Fibroblast of lung (primary cell): ENCODE data around the gene ZNF441. TPM values are rescaled to one million over a fixed set of nuclear protein-coding genes. Genes with fewer than 3 reads are reported as not detected.

ENCODE experiments used
- DNase-seq, 2 donors: peaks; one replicate each; pipeline versions ENCODE4 v3.0.0 to v3.0.0-alpha.2; 2010; ENCODE audit warnings: low read depth in 2 of 2
- H2AFZ ChIP-seq: 2 replicates; pipeline ENCODE4 v1.5.1; 2012; ENCODE audit warnings: low read length, control low read depth, inconsistent platforms
- H3K27ac ChIP-seq: 2 replicates; pipeline ENCODE4 v1.5.1; 2011; ENCODE audit warnings: low read length, control low read depth; ENCODE audit not compliant: insufficient read depth
- H3K27me3 ChIP-seq: 2 replicates; pipeline ENCODE4 v1.5.1; 2011; ENCODE audit warnings: mild to moderate bottlenecking, low read length; ENCODE audit not compliant: control insufficient read depth, insufficient read depth
- H3K36me3 ChIP-seq: 2 replicates; pipeline ENCODE4 v1.5.1; 2011; ENCODE audit warnings: low read length; ENCODE audit not compliant: control insufficient read depth, insufficient read depth
- H3K4me1 ChIP-seq: 2 replicates; pipeline ENCODE4 v1.5.1; 2011; ENCODE audit warnings: low read length; ENCODE audit not compliant: control insufficient read depth, insufficient read depth; ENCODE audit errors: extremely low read depth
- H3K4me2 ChIP-seq: 2 replicates; pipeline ENCODE4 v1.5.1; 2011; ENCODE audit warnings: low read length, control low read depth; ENCODE audit not compliant: insufficient read depth; ENCODE audit errors: extremely low read depth
- H3K4me3 ChIP-seq, 4 experiments: fragments of 200-600 bp in 1 of 4; sonication (generic) in 1 of 4; replicated peaks in 1 of 4; 2 replicates each; pipeline ENCODE4 v1.5.1; 2011 to 2016; ENCODE audit warnings: low read length in 4 of 4, low read depth in 3 of 4, mild to moderate bottlenecking in 3 of 4, control low read depth in 2 of 4, inconsistent platforms in 1 of 4, mixed read lengths in 1 of 4; ENCODE audit not compliant: insufficient read depth in 1 of 4; ENCODE audit errors: control extremely low read depth in 1 of 4
- H3K79me2 ChIP-seq: 2 replicates; pipeline ENCODE4 v1.5.1; 2012; ENCODE audit warnings: mild to moderate bottlenecking, low read length, inconsistent platforms; ENCODE audit not compliant: control insufficient read depth, insufficient read depth
- H3K9ac ChIP-seq: 2 replicates; pipeline ENCODE4 v1.5.1; 2011; ENCODE audit warnings: mild to moderate bottlenecking, low read length, control low read depth; ENCODE audit not compliant: insufficient read depth
- H3K9me3 ChIP-seq: 2 replicates; pipeline ENCODE4 v1.5.1; 2012; ENCODE audit warnings: low read depth, low read length; ENCODE audit not compliant: control insufficient read depth, insufficient read depth
- H4K20me1 ChIP-seq: 2 replicates; pipeline ENCODE4 v1.5.1; 2011; ENCODE audit warnings: low read length; ENCODE audit not compliant: control insufficient read depth, insufficient read depth; ENCODE audit errors: extremely low read depth
- CTCF ChIP-seq, 2 donors: IDR thresholded peaks in 1 of 2; conservative IDR thresholded peaks in 1 of 2; 1 replicate in 1 of 2; 2 replicates in 1 of 2; pipeline ENCODE4 v1.5.1; 2011 to 2012; ENCODE audit warnings: low read length in 2 of 2, control low read depth in 1 of 2, inconsistent platforms in 1 of 2, low read depth in 1 of 2, mild to moderate bottlenecking in 1 of 2
- EZH2 ChIP-seq: IDR thresholded peaks from 2 replicates; pipeline ENCODE4 v1.5.1; 2012; ENCODE audit warnings: low read length, control low read depth, mild to moderate bottlenecking; ENCODE audit errors: missing control alignments
- polyA plus RNA-seq, 2 donors: library from polyadenylated mRNA; depleted of rRNA in 1 of 2; stranded (reverse) in 1 of 2; unstranded in 1 of 2; fragments of >200 nt; gene quantifications; 2 replicates each; pipeline ENCODE4 v1.2.1, GENCODE V29; 2011 to 2012; ENCODE audit warnings: missing spikeins in 1 of 2
- total RNA-seq: library from RNA; depleted of rRNA; stranded (reverse); fragments of >200 nt; gene quantifications from 2 replicates; pipeline ENCODE4 v1.2.1, GENCODE V29; 2014

Gene ZNF441
- total and polyA plus RNA-seq, 2 donors (not counting 1 experiment from before 2014, with no cell fraction given), result 5.4 to 21.1 TPM

DNA sequence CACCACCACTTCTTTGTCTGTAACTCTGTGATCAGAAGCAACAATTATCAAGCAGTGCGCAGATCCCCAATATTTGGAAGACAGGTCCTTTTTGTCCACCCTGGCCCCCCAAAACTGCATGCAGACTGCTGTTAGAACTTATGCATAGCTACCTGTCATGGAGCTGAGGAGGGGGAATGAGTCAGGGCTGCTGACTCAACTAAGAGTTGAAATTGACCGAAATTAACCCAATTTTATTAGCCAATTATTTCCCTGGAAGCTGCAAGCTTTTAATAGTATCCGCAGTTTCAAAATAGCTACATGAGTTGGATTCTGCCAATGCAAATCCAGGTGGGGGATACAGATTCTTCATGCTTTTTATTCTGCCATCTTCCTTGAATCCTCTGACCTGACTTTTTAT, 17.6 kb downstream of the ZNF441 start:
- no peak overlapping the region for H3K4me2 ChIP-seq
- TF ChIP-seq CTCF (conservative IDR thresholded peaks at IDR 0.05 in 1 of 2, IDR thresholded peaks at IDR 0.05 in 1 of 2; ENCODE audit: low read depth in 1 of 2, low read length in 2 of 2) (no peak), EZH2 (no peak)
- H3K79me2 ChIP-seq, result no peaks in the 10 kb centered on the region
- H3K9me3 ChIP-seq, result peaks cover 18% of the 10 kb centered on the region
- no peaks in the 10 kb centered on the region for H3K4me1 ChIP-seq
- H3K36me3 ChIP-seq, result peaks cover 8% of the 10 kb centered on the region
- no peaks in the 10 kb centered on the region for H3K27me3 ChIP-seq
- H2AFZ ChIP-seq, result no peak overlapping the region
- H3K27ac ChIP-seq, result no peak overlapping the region
- H3K4me3 ChIP-seq, result no peak overlapping the region
- DNase-seq, result no peak
- H3K9ac ChIP-seq, result no peak overlapping the region
- no peaks in the 10 kb centered on the region for H4K20me1 ChIP-seq

- no peak overlapping the region for H3K4me2 ChIP-seq
- DNase-seq, result no peak
- H2AFZ ChIP-seq, result no peak overlapping the region
- H3K4me1 ChIP-seq, result no peaks in the 10 kb centered on the region
- no peak overlapping the region for H3K9ac ChIP-seq
- no peaks in the 10 kb centered on the region for H3K27me3 ChIP-seq
- peaks cover under 1% of the 10 kb centered on the region for H3K9me3 ChIP-seq
- no peaks in the 10 kb centered on the region for H3K79me2 ChIP-seq
- TF ChIP-seq CTCF (conservative IDR thresholded peaks at IDR 0.05 in 1 of 2, IDR thresholded peaks at IDR 0.05 in 1 of 2; ENCODE audit: low read depth in 1 of 2, low read length in 2 of 2) (no peak), EZH2 (no peak)
- no peak overlapping the region for H3K27ac ChIP-seq
- H4K20me1 ChIP-seq, result no peaks in the 10 kb centered on the region
- no peak overlapping the region for H3K4me3 ChIP-seq
- no peaks in the 10 kb centered on the region for H3K36me3 ChIP-seq
Measured at GRCh38 chr19:11787536-11787935, 20.7 kb downstream of the ZNF441 start.

DNA sequence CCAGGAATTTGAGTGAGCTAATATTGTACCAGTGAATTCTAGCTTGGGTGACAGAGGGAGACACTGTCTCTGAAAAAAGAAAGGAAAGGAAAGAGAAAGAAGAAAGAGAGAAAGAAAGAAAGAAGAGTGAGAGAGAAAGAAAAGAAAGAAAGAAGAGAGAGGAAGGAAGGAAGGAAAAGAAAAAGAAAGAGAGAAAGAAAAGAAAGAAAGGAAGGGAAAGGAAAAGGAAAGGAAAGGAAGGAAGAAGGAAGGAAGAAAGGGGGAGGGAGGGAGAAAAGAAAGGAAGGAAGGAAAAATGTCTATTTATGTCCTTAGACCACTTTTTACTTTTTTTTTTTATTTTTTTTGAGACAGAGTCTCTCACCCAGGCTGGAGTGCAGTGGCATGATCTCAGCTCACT, 26.1 kb downstream of the ZNF441 start:
- no peaks in the 10 kb centered on the region for H3K27me3 ChIP-seq
- H3K9me3 ChIP-seq, result no peaks in the 10 kb centered on the region
- no peaks in the 10 kb centered on the region for H3K36me3 ChIP-seq
- no peaks in the 10 kb centered on the region for H4K20me1 ChIP-seq
- no peak overlapping the region for H3K4me2 ChIP-seq
- H3K79me2 ChIP-seq, result no peaks in the 10 kb centered on the region
- no peak overlapping the region for H3K9ac ChIP-seq
- H3K4me3 ChIP-seq, result no peak overlapping the region
- no peak for DNase-seq
- H3K4me1 ChIP-seq, result peaks cover 4% of the 10 kb centered on the region
- TF ChIP-seq CTCF (conservative IDR thresholded peaks at IDR 0.05 in 1 of 2, IDR thresholded peaks at IDR 0.05 in 1 of 2; ENCODE audit: low read depth in 1 of 2, low read length in 2 of 2) (no peak), EZH2 (no peak)
- no peak overlapping the region for H3K27ac ChIP-seq
- no peak overlapping the region for H2AFZ ChIP-seq
